ENCODE measurements around the gene STH. TPM values are rescaled to one million over a fixed set of nuclear protein-coding genes. Genes with fewer than 3 reads are reported as not detected.
"Not testable (repeated sequence)": the region's sequence is repeated elsewhere in the genome, so short reads cannot be mapped to it uniquely, and the experiment has no call there.

The STH gene
- total RNA-seq = not detected

GRCh38 chr17:45998987-45999899, at the start of gene STH:
Gene STH, plus strand, starts transcription at chr17:45999250. Its CDS starts 30 bp downstream, at chr17:45999280.
- POLR2A ChIA-PET = no interaction called here
- ATAC-seq (no peak), DNase-seq (no peak)
- Mint-ChIP-seq H3K27me3 (no peaks in the 10 kb centered on the region), H3K36me3 (ENCODE audit: low read depth) (no peaks in the 10 kb centered on the region), H3K4me3 (no peak within 1 kb of the TSS), H3K4me1 (no peaks in the 10 kb centered on the region), H3K27ac (no peak within 1 kb of the TSS), H3K9me3 (ENCODE audit: low read depth) (no peaks in the 10 kb centered on the region)
- CTCF ChIA-PET = interaction anchor here (1.0 to 1.1 kb wide), 2 partner anchors 44 to 214 kb away, joined by 4 to 5 read pairs; no protein-coding TSS in a partner anchor
- intact Hi-C loops (cut with DNase I, micrococcal nuclease) = no loop called here

GRCh38 chr17:45949755-45950320, 49.2 kb upstream of the STH start:
- intact Hi-C loops (cut with DNase I, micrococcal nuclease) = loop anchor here (1.0 to 10.0 kb wide), 4 partner anchors 56 to 305 kb away; partner anchors contain the start of gene MAPT (in 1 of the 2)
- CTCF ChIA-PET = interaction anchor here (0.6 to 2.5 kb wide), 11 partner anchors 10 to 310 kb away, joined by 3 to 16 read pairs (median 4); no protein-coding TSS in a partner anchor
- H3K4me1 Mint-ChIP-seq = peaks cover 2% of the 10 kb centered on the region

GRCh38 chr17:45950888-45951287, 48.2 kb upstream of the STH start:
- no peak for ATAC-seq
- intact Hi-C loops (cut with DNase I, micrococcal nuclease) = loop anchor here in 1 of 2 experiments (10.0 kb wide), 1 partner anchor 64 kb away; no protein-coding TSS in a partner anchor
- Mint-ChIP-seq H3K9me3 (ENCODE audit: low read depth) (no peaks in the 10 kb centered on the region), H3K27me3 (peaks cover 29% of the 10 kb centered on the region), H3K4me1 (peaks cover 2% of the 10 kb centered on the region), H3K36me3 (ENCODE audit: low read depth) (no peaks in the 10 kb centered on the region), H3K27ac (no peak overlapping the region), H3K4me3 (no peak overlapping the region)
- ChIA-PET POLR2A (no interaction called here), CTCF (no interaction called here)
- no peak for DNase-seq

More at GRCh38 chr17:45949755-45950320, 49.2 kb upstream of the STH start:
- Mint-ChIP-seq H3K27ac (no peak overlapping the region), H3K36me3 (ENCODE audit: low read depth) (no peaks in the 10 kb centered on the region), H3K4me3 (no peak overlapping the region), H3K27me3 (peaks cover 31% of the 10 kb centered on the region), H3K9me3 (ENCODE audit: low read depth) (no peaks in the 10 kb centered on the region)
- ATAC-seq (no peak), DNase-seq (no peak)
- POLR2A ChIA-PET = no interaction called here

- peaks cover 2% of the 10 kb centered on the region for H3K4me1 Mint-ChIP-seq
- intact Hi-C loops (cut with DNase I, micrococcal nuclease) = loop anchor here in 1 of 2 experiments (10.0 kb wide), 1 partner anchor 63 kb away; no protein-coding TSS in a partner anchor
- no peaks in the 10 kb centered on the region for H3K36me3 Mint-ChIP-seq (ENCODE audit: low read depth)
- no peak overlapping the region for H3K27ac Mint-ChIP-seq
- H3K4me3 Mint-ChIP-seq = no peak overlapping the region
- H3K9me3 Mint-ChIP-seq (ENCODE audit: low read depth) = no peaks in the 10 kb centered on the region
- ChIA-PET CTCF (interaction anchor here (0.7 kb wide), 1 partner anchor 316 kb away, joined by 5 read pairs; no protein-coding TSS in a partner anchor), POLR2A (no interaction called here)
- DNase-seq (no peak), ATAC-seq (no peak)
- peaks cover 27% of the 10 kb centered on the region for H3K27me3 Mint-ChIP-seq
Observed at GRCh38 chr17:45951403-45951802, 47.6 kb upstream of the STH start.

GRCh38 chr17:45951941-45952340, 47.1 kb upstream of the STH start:
- ChIA-PET CTCF (interaction anchor here (0.7 kb wide), 1 partner anchor 315 kb away, joined by 5 read pairs; no protein-coding TSS in a partner anchor), POLR2A (no interaction called here)
- ATAC-seq = no peak
- no peaks in the 10 kb centered on the region for H3K9me3 Mint-ChIP-seq (ENCODE audit: low read depth)
- H3K4me3 Mint-ChIP-seq = no peak overlapping the region
- no peak overlapping the region for H3K27ac Mint-ChIP-seq
- peaks cover 2% of the 10 kb centered on the region for H3K4me1 Mint-ChIP-seq
- H3K36me3 Mint-ChIP-seq (ENCODE audit: low read depth) = no peaks in the 10 kb centered on the region
- no peak for DNase-seq
- intact Hi-C loops (cut with DNase I, micrococcal nuclease) = loop anchor here in 1 of 2 experiments (10.0 kb wide), 1 partner anchor 63 kb away; no protein-coding TSS in a partner anchor
- H3K27me3 Mint-ChIP-seq = peaks cover 25% of the 10 kb centered on the region

- H3K27me3 Mint-ChIP-seq = peaks cover 23% of the 10 kb centered on the region
- H3K4me3 Mint-ChIP-seq = no peak overlapping the region
Observed at GRCh38 chr17:45952814-45953320, 46.2 kb upstream of the STH start.

GRCh38 chr17:45953561-45953960, 45.5 kb upstream of the STH start:
- Mint-ChIP-seq H3K27ac (no peak overlapping the region), H3K36me3 (ENCODE audit: low read depth) (no peaks in the 10 kb centered on the region), H3K4me3 (no peak overlapping the region), H3K27me3 (peaks cover 23% of the 10 kb centered on the region), H3K4me1 (peaks cover 2% of the 10 kb centered on the region), H3K9me3 (ENCODE audit: low read depth) (no peaks in the 10 kb centered on the region)
- DNase-seq = no peak
- intact Hi-C loops (cut with DNase I, micrococcal nuclease) = loop anchor here in 1 of 2 experiments (10.0 kb wide), 1 partner anchor 61 kb away; no protein-coding TSS in a partner anchor
- ChIA-PET CTCF (interaction anchor here (1.8 kb wide), 1 partner anchor 101 kb away, joined by 3 read pairs; no protein-coding TSS in a partner anchor), POLR2A (no interaction called here)
- no peak for ATAC-seq

More at GRCh38 chr17:45952814-45953320, 46.2 kb upstream of the STH start:
- intact Hi-C loops (cut with DNase I, micrococcal nuclease) = loop anchor here in 1 of 2 experiments (10.0 kb wide), 1 partner anchor 62 kb away; no protein-coding TSS in a partner anchor
- Mint-ChIP-seq H3K27ac (no peak overlapping the region), H3K36me3 (ENCODE audit: low read depth) (no peaks in the 10 kb centered on the region), H3K9me3 (ENCODE audit: low read depth) (no peaks in the 10 kb centered on the region), H3K4me1 (peaks cover 2% of the 10 kb centered on the region)
- ATAC-seq (no peak), DNase-seq (no peak)
- ChIA-PET POLR2A (no interaction called here), CTCF (interaction anchor here (0.6 kb wide), 1 partner anchor 59 kb away, joined by 7 read pairs; no protein-coding TSS in a partner anchor)

- H3K4me3 Mint-ChIP-seq = no peak overlapping the region
- H3K36me3 Mint-ChIP-seq (ENCODE audit: low read depth) = no peaks in the 10 kb centered on the region
- no peak for DNase-seq
- H3K9me3 Mint-ChIP-seq (ENCODE audit: low read depth) = no peaks in the 10 kb centered on the region
- H3K27me3 Mint-ChIP-seq = peaks cover 15% of the 10 kb centered on the region
- H3K4me1 Mint-ChIP-seq = no peaks in the 10 kb centered on the region
- ChIA-PET POLR2A (no interaction called here), CTCF (interaction anchor here (1.8 kb wide), 1 partner anchor 103 kb away, joined by 3 read pairs; no protein-coding TSS in a partner anchor)
- intact Hi-C loops (cut with DNase I, micrococcal nuclease) = loop anchor here in 1 of 2 experiments (10.0 kb wide), 1 partner anchor 60 kb away; no protein-coding TSS in a partner anchor
- no peak for ATAC-seq
- H3K27ac Mint-ChIP-seq = no peak overlapping the region
Observed at GRCh38 chr17:45954914-45955313, 44.1 kb upstream of the STH start.

- Mint-ChIP-seq H3K4me1 (no peaks in the 10 kb centered on the region), H3K4me3 (no peak overlapping the region), H3K36me3 (ENCODE audit: low read depth) (no peaks in the 10 kb centered on the region), H3K9me3 (ENCODE audit: low read depth) (no peaks in the 10 kb centered on the region), H3K27me3 (peaks cover 14% of the 10 kb centered on the region), H3K27ac (no peak overlapping the region)
- ATAC-seq (no peak), DNase-seq (no peak)
- ChIA-PET CTCF (interaction anchor here (1.8 kb wide), 1 partner anchor 103 kb away, joined by 3 read pairs; no protein-coding TSS in a partner anchor), POLR2A (no interaction called here)
- intact Hi-C loops (cut with DNase I, micrococcal nuclease) = loop anchor here in 1 of 2 experiments (10.0 kb wide), 1 partner anchor 59 kb away; no protein-coding TSS in a partner anchor
Observed at GRCh38 chr17:45955326-45955725, 43.7 kb upstream of the STH start.

- H3K9me3 Mint-ChIP-seq (ENCODE audit: low read depth) = no peaks in the 10 kb centered on the region
- POLR2A ChIA-PET = no interaction called here
- no peak overlapping the region for H3K4me3 Mint-ChIP-seq
- intact Hi-C loops (cut with DNase I, micrococcal nuclease) = loop anchor here in 1 of 2 experiments (10.0 kb wide), 1 partner anchor 59 kb away; no protein-coding TSS in a partner anchor
- H3K27ac Mint-ChIP-seq = no peak overlapping the region
- no peaks in the 10 kb centered on the region for H3K4me1 Mint-ChIP-seq
- CTCF ChIA-PET = no interaction called here
- DNase-seq = no peak
- H3K27me3 Mint-ChIP-seq = peaks cover 9% of the 10 kb centered on the region
- H3K36me3 Mint-ChIP-seq (ENCODE audit: low read depth) = no peaks in the 10 kb centered on the region
- no peak for ATAC-seq
Observed at GRCh38 chr17:45956090-45956489, 43.0 kb upstream of the STH start.

GRCh38 chr17:45956746-45957145, 42.3 kb upstream of the STH start:
- ATAC-seq; H3K4me3 Mint-ChIP-seq; DNase-seq; H3K36me3 Mint-ChIP-seq (ENCODE audit: low read depth); CTCF ChIA-PET; H3K27me3 Mint-ChIP-seq; H3K9me3 Mint-ChIP-seq (ENCODE audit: low read depth); H3K4me1 Mint-ChIP-seq; POLR2A ChIA-PET; H3K27ac Mint-ChIP-seq: not testable (repeated sequence)
- intact Hi-C loops (cut with DNase I, micrococcal nuclease) = loop anchor here in 1 of 2 experiments (10.0 kb wide), 1 partner anchor 58 kb away; no protein-coding TSS in a partner anchor
